ENCODE data around the gene FAM240A.

Gene FAM240A

GRCh38 chr3:46675426-46675825, 63.1 kb downstream of the FAM240A start:
- DNase-seq (ENCODE audit: low read depth) = no peak
